HG03064 (cell line): ENCODE results near the gene SCN4B.
"Not testable (repeated sequence)": the region's sequence is repeated elsewhere in the genome, so short reads cannot be mapped to it uniquely, and the experiment has no call there.

Source experiments
- ATAC-seq: cut with Tn5 transposase; IDR thresholded peaks from one replicate; pipeline ENCODE4 v1.9.1; 2021; ENCODE audit warnings: low read depth; ENCODE audit not compliant: unreplicated experiment

The SCN4B gene

GRCh38 chr11:118152552-118153471 lies at the start of gene SCN4B:
TSS of gene SCN4B (minus strand) at chr11:118152823. CDS start at chr11:118152673, 150 bp downstream.
- no peak for ATAC-seq

- ATAC-seq = no peak
Observed at GRCh38 chr11:118201966-118202365, 49.3 kb upstream of the SCN4B start.

- no peak for ATAC-seq
Observed at GRCh38 chr11:118200901-118201680, 48.5 kb upstream of the SCN4B start.

GRCh38 chr11:118200497-118200896 lies 47.9 kb upstream of the SCN4B start:
- ATAC-seq = no peak

- no peak for ATAC-seq
Observed at GRCh38 chr11:118199135-118199534, 46.5 kb upstream of the SCN4B start.

GRCh38 chr11:118198370-118198769 lies 45.7 kb upstream of the SCN4B start:
- no peak for ATAC-seq

GRCh38 chr11:118194835-118195627 lies 42.4 kb upstream of the SCN4B start:
- no peak for ATAC-seq

GRCh38 chr11:118193910-118194566 lies 41.4 kb upstream of the SCN4B start:
- no peak for ATAC-seq

GRCh38 chr11:118192817-118193216 lies 40.2 kb upstream of the SCN4B start:
- not testable (repeated sequence) for ATAC-seq

GRCh38 chr11:118190942-118191506 lies 38.4 kb upstream of the SCN4B start:
- not testable (repeated sequence) for ATAC-seq

- no peak for ATAC-seq
Observed at GRCh38 chr11:118186346-118187107, 33.9 kb upstream of the SCN4B start.

GRCh38 chr11:118184784-118185579 lies 32.4 kb upstream of the SCN4B start:
- ATAC-seq = no peak

- ATAC-seq = not testable (repeated sequence)
Observed at GRCh38 chr11:118183691-118184090, 31.1 kb upstream of the SCN4B start.

GRCh38 chr11:118180300-118180703 lies 27.7 kb upstream of the SCN4B start:
- ATAC-seq = no peak

- ATAC-seq = no peak
Observed at GRCh38 chr11:118176778-118177134, 24.1 kb upstream of the SCN4B start.

GRCh38 chr11:118175993-118176777 lies 23.6 kb upstream of the SCN4B start, which contains the start of gene SCN2B:
TSS of gene SCN2B (minus strand) at chr11:118176639. CDS start at chr11:118176431, 208 bp downstream.
- ATAC-seq = no peak
